Measurements from ENCODE around the gene KHDC3L. TPM values are rescaled to one million over a fixed set of nuclear protein-coding genes. Genes with fewer than 3 reads are reported as not detected.

KHDC3L gene
- total and polyA plus RNA-seq, 10 of the 15 experiments (the other 5 are each of a cell fraction or from before 2014, with no cell fraction given): not detected

GRCh38 chr6:73342174-73342573 lies 20.3 kb upstream of the KHDC3L start:
- POLR2A ChIA-PET: no interaction called here
- SMC1A ChIA-PET (ENCODE audit: uncharacterized antibody, unreplicated experiment): no interaction called here
- in situ Hi-C loops (cut with MboI) (no loop called here), intact Hi-C loops (cut with micrococcal nuclease; ENCODE audit: unreplicated experiment) (no loop called here)
- CTCF ChIA-PET: interaction anchor here (0.6 to 1.0 kb wide), 2 partner anchors 15 to 290 kb away, joined by 3 read pairs; no protein-coding TSS in a partner anchor
- no TSS peak for BruUV-seq (replicated peaks)
- ATAC-seq: no peak
- Histone ChIP-seq H3K27me3 (replicated peaks in 1 of 2; ENCODE audit: control insufficient read depth in 2 of 2, insufficient read depth in 2 of 2, low read length in 1 of 2) (no peaks in the 10 kb centered on the region), H3K36me3 (ENCODE audit: control insufficient read depth in 2 of 2, insufficient read depth in 2 of 2, low read length in 1 of 2) (no peaks in the 10 kb centered on the region), H3K4me2 (ENCODE audit: control insufficient read depth, insufficient read depth) (no peak overlapping the region), H3K4me3 (no peak overlapping the region), H3K79me2 (ENCODE audit: control insufficient read depth, insufficient read depth, low read length) (no peaks in the 10 kb centered on the region), H2AFZ (ENCODE audit: control insufficient read depth, low read depth, low read length) (no peak overlapping the region), H4K20me1 (ENCODE audit: control insufficient read depth, insufficient read depth) (no peaks in the 10 kb centered on the region), H3K9me3 (replicated peaks; ENCODE audit: control insufficient read depth, insufficient read depth, low read length) (no peaks in the 10 kb centered on the region), H3K4me1 (ENCODE audit: control insufficient read depth, insufficient read depth, low read length) (no peaks in the 10 kb centered on the region), H3K9ac (ENCODE audit: control insufficient read depth, insufficient read depth, low read length) (no peak overlapping the region), H3K27ac (ENCODE audit: control insufficient read depth, insufficient read depth) (no peak overlapping the region)
- WGBS (ENCODE audit: insufficient coverage, insufficient replicate concordance, low lambda C conversion rate, missing lambda C conversion rate): 64% methylated on average over 3 of the region's 5 CpGs
- FAIRE-seq: no peak
- TF ChIP-seq BMI1 (IDR thresholded peaks at IDR 0.05; ENCODE audit: borderline replicate concordance) (no peak), TAF1 (IDR thresholded peaks at IDR 0.05; ENCODE audit: borderline replicate concordance, low read depth, low read length) (no peak), ASH2L (IDR thresholded peaks at IDR 0.05; ENCODE audit: borderline replicate concordance, low read depth) (no peak), SMAD1 (IDR thresholded peaks at IDR 0.05; ENCODE audit: low read depth, partially characterized antibody) (no peak), NR2F1 (conservative IDR thresholded peaks at IDR 0.05) (no peak)
- no peak for DNase-seq (ENCODE audit: low read depth, low spot score)
- RAD21 ChIA-PET (ENCODE audit: unreplicated experiment): interaction anchor here (0.8 kb wide), 1 partner anchor 18 kb away, joined by 3 read pairs; no protein-coding TSS in a partner anchor

- no peaks in the 10 kb centered on the region for H3K36me3 ChIP-seq (ENCODE audit: control insufficient read depth in 2 of 2, insufficient read depth in 2 of 2, low read length in 1 of 2)
- H2AFZ ChIP-seq (ENCODE audit: control insufficient read depth, low read depth, low read length): no peak overlapping the region
- CTCF ChIA-PET: interaction anchor here (0.6 kb wide), 1 partner anchor 291 kb away, joined by 3 read pairs; no protein-coding TSS in a partner anchor
- H3K4me3 ChIP-seq: no peak overlapping the region
- H4K20me1 ChIP-seq (ENCODE audit: control insufficient read depth, insufficient read depth): no peaks in the 10 kb centered on the region
- in situ Hi-C loops (cut with MboI): no loop called here
- no peak overlapping the region for H3K4me2 ChIP-seq (ENCODE audit: control insufficient read depth, insufficient read depth)
- FAIRE-seq (no peak), ATAC-seq (no peak), DNase-seq (ENCODE audit: low read depth, low spot score) (no peak)
- no peak overlapping the region for H3K27ac ChIP-seq (ENCODE audit: control insufficient read depth, insufficient read depth)
- H3K27me3 ChIP-seq (replicated peaks in 1 of 2; ENCODE audit: control insufficient read depth in 2 of 2, insufficient read depth in 2 of 2, low read length in 1 of 2): peaks cover 0 to under 1% of the 10 kb centered on the region in 2 experiments; a peak in 1 of 4 replicates
- no peaks in the 10 kb centered on the region for H3K9me3 ChIP-seq (replicated peaks; ENCODE audit: control insufficient read depth, insufficient read depth, low read length)
- H3K9ac ChIP-seq (ENCODE audit: control insufficient read depth, insufficient read depth, low read length): no peak overlapping the region
- intact Hi-C loops (cut with micrococcal nuclease; ENCODE audit: unreplicated experiment): no loop called here
- RAD21 ChIA-PET (ENCODE audit: unreplicated experiment): no interaction called here
- H3K79me2 ChIP-seq (ENCODE audit: control insufficient read depth, insufficient read depth, low read length): no peaks in the 10 kb centered on the region
- SMC1A ChIA-PET (ENCODE audit: uncharacterized antibody, unreplicated experiment): interaction anchor here (0.6 kb wide), 1 partner anchor 16 kb away, joined by 3 read pairs; no protein-coding TSS in a partner anchor
- POLR2A ChIA-PET: no interaction called here
- H3K4me1 ChIP-seq (ENCODE audit: control insufficient read depth, insufficient read depth, low read length): no peaks in the 10 kb centered on the region
- BruUV-seq (replicated peaks): no TSS peak
- TF ChIP-seq ZNF207 (IDR thresholded peaks at IDR 0.05; ENCODE audit: borderline replicate concordance): no peak
- TF ChIP-seq POLR2AphosphoS2 (IDR thresholded peaks at IDR 0.05; ENCODE audit: low read depth, low read length): no peak
- no peak for TF ChIP-seq FOS (IDR thresholded peaks at IDR 0.05; ENCODE audit: borderline replicate concordance, extremely low read depth, insufficient read length)
- TF ChIP-seq ATF3 (IDR thresholded peaks at IDR 0.05; ENCODE audit: borderline replicate concordance, extremely low read depth, low read depth, low read length): no peak
- no peak for TF ChIP-seq SUZ12 (IDR thresholded peaks at IDR 0.05; ENCODE audit: unreplicated experiment)
- no peak for TF ChIP-seq ZNF24 (IDR thresholded peaks at IDR 0.05)
- no peak for TF ChIP-seq PAX8 (IDR thresholded peaks at IDR 0.05)
- TF ChIP-seq IKZF2 (IDR thresholded peaks at IDR 0.05): no peak
- TF ChIP-seq RB1 (IDR thresholded peaks at IDR 0.05; ENCODE audit: borderline replicate concordance): no peak
- TF ChIP-seq WRNIP1 (IDR thresholded peaks at IDR 0.05; ENCODE audit: borderline replicate concordance, low read depth, low read length): no peak
- TF ChIP-seq RELA (IDR thresholded peaks at IDR 0.05; ENCODE audit: borderline replicate concordance, partially characterized antibody): no peak
- TF ChIP-seq, protein P1, sequence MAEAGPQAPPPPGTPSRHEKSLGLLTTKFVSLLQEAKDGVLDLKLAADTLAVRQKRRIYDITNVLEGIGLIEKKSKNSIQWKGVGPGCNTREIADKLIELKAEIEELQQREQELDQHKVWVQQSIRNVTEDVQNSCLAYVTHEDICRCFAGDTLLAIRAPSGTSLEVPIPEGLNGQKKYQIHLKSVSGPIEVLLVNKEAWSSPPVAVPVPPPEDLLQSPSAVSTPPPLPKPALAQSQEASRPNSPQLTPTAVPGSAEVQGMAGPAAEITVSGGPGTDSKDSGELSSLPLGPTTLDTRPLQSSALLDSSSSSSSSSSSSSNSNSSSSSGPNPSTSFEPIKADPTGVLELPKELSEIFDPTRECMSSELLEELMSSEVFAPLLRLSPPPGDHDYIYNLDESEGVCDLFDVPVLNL (IDR thresholded peaks at IDR 0.05; ENCODE audit: low read depth, low read length): no peak
- no peak for TF ChIP-seq MTA3 (IDR thresholded peaks at IDR 0.05; ENCODE audit: borderline replicate concordance, low read length)
- no peak for TF ChIP-seq CBX5 (IDR thresholded peaks at IDR 0.05; ENCODE audit: low read depth)
- TF ChIP-seq POLR2A (IDR thresholded peaks at IDR 0.05; ENCODE audit: low read depth, low read length): no peak
Measured at GRCh38 chr6:73343164-73343563, 19.3 kb upstream of the KHDC3L start.

All from GM12878 (cell line).